Activated T-cell treated with anti-CD3 and anti-CD28 coated beads, Interleukin-2, amount 50 U/mL, for 48 hours (primary cell): Measurements from ENCODE around the gene CREM.

Experiments used
- DNase-seq, 2 experiments: peaks; one replicate each; pipeline ENCODE4 v3.0.0-alpha.2; 2020

CREM gene

GRCh38 chr10:35136263-35136815, 9.7 kb downstream of the CREM start:
- DNase-seq: no peak

GRCh38 chr10:35140126-35140525, 13.5 kb downstream of the CREM start:
- DNase-seq: no peak

DNA sequence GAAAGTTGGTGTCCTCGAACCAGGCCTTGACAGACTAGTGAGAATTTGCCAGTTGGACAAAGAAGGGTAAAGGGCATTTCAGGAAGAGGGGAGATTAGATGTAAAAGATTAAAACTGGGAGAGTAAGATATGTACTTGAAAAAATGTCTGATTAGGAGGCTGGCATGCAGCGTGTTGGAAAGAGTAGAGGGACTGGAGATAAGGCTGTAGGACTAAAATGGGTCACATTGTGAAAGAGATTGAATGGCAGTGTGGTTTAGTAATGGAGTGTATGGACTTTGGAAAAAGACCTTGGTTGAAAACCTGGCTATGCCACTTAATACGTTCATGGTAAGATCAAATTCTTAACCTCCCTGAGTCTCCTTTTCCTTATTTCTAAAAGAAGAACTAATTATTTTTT, 14.1 kb downstream of the CREM start:
- DNase-seq: no peak

GRCh38 chr10:35150308-35150707, 23.7 kb downstream of the CREM start:
- no peak for DNase-seq

DNA sequence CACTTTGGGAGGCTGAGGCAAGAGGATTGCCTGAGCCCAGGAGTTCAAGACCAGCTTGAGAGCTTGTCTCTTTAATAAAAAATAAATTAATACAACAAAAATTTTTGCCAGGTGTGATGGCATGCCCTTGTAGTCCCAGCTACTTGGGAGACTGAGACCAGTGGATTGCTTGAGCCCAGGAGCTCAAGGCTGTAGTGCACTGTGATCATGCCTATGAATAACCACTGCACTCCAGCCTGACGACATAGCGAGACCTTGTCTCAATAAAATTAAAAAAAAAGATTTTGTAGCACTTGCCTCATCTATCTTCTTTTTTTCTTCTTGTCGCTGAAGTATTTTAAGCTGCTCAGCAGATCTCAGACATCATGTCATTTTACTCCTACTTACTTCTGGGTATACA, 26.3 kb downstream of the CREM start:
- no peak for DNase-seq

DNA sequence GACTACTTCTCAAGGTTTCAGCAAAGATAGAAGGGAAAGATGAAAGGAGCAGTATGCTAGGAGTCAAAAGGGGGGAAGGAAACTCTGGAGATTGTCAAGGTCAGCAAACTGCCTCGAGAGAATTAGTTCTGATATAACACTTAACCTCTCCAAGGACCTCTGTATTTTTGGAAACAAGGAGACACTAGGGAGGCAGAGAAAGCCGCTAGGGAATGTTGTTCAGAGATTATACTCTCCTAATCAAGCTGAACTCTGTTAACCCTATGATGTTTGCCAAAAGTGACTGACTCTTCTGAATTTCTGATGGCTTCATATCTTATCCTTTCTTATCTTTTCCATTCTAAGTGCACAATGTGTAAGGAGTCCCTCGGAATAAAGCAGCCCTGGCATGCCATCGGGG, 27.1 kb downstream of the CREM start:
- DNase-seq: no peak

DNA sequence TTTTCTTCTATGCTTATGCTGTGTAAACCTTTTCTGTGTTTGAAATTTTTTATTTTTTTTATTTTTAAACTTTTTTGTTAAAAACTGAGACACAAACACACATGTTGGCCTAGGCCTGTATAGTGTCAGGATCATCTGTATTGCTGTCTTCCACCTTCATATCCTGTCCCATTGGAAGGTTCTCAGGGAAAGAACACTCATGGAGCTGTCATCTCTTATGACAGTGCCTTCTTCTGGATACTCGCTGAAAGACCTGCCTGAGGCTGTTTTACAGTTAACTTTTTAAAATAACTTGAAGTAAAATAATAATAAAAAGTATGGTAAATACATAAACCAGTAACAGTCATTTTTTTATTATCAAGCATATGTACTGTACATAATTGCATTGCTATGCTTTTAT, 34.1 kb downstream of the CREM start:
- DNase-seq: no peak

- DNase-seq: no peak
These were observed 35.3 kb downstream of the CREM start for GRCh38 chr10:35161906-35162305.

DNA sequence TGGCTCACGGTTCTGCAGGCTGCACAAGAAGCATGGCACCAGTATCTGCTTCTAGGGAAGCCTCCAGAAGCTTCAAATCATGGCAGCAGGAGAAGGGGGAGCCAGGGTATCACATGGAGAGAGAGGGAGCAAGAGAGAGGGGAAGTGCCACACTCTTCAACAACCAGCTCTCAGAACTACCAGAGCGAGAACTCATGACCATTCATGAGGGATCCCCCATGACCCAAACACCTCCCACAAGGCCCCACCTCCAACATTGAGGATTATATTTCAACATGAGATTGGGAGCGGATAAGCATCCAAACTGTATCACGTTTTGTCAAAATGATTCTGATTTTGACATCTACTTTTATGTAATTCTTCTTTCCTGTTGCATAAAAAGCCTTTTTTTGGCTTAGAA, 38.5 kb downstream of the CREM start:
- no peak for DNase-seq

GRCh38 chr10:35165811-35166210, 39.2 kb downstream of the CREM start:
- DNase-seq: no peak

GRCh38 chr10:35166607-35167006, 40.0 kb downstream of the CREM start:
- no peak for DNase-seq

GRCh38 chr10:35167342-35167741, 40.7 kb downstream of the CREM start:
- DNase-seq: no peak

GRCh38 chr10:35172146-35172545, 45.5 kb downstream of the CREM start:
- no peak for DNase-seq

- no peak for DNase-seq
These were observed 45.9 kb downstream of the CREM start for GRCh38 chr10:35172574-35172973.

GRCh38 chr10:35178331-35178730, 51.7 kb downstream of the CREM start:
- no peak for DNase-seq

GRCh38 chr10:35182631-35183510, 56.2 kb downstream of the CREM start:
- no peak for DNase-seq

- no peak for DNase-seq
These were observed 58.0 kb downstream of the CREM start for GRCh38 chr10:35184527-35185171.

DNA sequence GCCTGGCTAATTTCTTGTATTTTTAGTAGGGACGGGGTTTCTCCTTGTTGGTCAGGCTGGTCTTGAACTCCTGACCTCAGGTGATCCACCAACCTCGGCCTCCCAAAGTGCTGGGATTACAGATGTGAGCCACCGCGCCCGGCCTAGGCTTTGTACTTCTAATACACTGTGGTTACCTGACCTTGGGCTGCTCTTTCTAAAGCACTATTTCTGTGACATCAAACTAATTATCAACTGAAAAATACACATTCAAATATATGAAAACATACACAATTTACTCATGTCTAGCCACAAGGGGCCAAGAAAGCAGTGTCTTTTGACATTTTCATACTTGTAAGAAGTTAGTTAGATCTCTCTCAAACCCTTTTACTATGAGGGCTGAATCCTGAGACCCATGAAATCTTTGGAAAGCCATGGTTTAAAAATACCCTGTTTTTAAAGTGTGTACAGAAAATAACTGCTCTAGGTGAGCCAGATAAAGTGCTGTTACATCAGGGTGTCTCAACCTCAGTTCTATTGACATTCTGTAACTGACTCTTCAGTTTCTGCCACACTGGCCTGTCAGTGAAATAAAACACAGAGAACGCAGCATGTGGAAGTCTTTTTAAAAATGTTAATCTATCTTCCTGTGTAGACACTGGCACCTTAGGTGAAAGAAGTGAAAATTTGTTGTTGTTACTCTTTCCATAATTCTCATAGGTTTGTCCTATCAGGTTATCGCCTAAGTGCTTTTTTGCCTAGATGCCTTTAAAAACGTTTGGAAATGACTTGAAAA, 58.8 kb downstream of the CREM start:
- no peak for DNase-seq

- no peak for DNase-seq
These were observed 62.3 kb downstream of the CREM start for GRCh38 chr10:35188954-35189353.

DNA sequence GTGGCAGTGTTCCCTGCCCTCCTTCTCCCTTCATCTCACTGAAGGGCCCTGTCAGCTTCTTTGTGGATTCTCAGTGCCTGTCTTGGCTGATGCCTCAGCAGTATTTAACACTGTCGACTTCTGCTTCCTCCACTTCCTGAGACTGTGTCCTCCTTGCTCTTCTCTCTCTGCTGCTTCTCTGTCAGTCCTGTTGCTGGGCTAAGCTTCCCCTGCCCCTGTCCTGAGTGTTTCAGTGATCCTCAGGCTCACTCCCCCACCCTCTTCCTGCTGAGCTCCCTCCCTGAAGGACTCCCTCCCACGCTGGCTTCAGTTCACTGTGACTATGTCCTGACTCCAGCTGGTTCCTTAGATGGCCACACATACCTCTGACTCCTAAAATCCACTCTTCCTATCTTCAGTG, 64.9 kb downstream of the CREM start:
- DNase-seq: no peak

DNA sequence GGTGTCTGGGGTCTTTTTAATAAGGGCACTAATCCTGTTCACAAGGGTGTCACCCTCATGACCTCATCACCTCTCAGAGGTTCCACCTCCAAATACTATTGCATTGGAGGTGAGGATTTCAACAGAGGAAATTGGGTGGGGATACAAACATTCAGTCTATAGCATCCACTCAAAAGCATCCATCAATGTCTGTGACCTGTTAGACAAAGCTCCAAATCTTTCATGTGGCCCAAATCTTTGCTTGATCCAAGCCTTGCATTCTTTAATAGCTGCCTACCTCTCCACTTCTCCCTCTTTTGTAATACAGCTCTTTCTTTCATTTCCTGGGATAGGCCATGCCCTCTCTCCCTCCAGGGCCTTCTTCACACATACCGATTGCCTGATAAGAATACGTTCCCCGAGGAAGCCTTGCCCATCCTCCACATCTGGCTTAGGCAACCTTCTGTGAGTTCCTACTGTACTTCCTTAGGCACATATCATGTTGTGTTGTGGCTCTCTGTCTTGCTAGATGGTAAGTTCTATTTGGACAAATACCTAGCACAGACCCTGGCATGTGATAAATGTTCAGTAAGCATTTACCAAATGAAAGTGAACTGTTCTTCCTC, 66.1 kb downstream of the CREM start:
- DNase-seq: no peak

GRCh38 chr10:35194471-35194870, 67.8 kb downstream of the CREM start:
- no peak for DNase-seq

GRCh38 chr10:35194906-35195305, 68.3 kb downstream of the CREM start:
- DNase-seq: no peak
